GM12878 (cell line): Measurements from ENCODE around the gene NRN1L. TPM values are rescaled to one million over a fixed set of nuclear protein-coding genes. Genes with fewer than 3 reads are reported as not detected.

Source experiments
- BRCA1 ChIP-seq: IDR thresholded peaks from 2 replicates; pipeline ENCODE4 v1.6.1; 2011; ENCODE audit warnings: low read depth, low read length, improper control_type of control experiment
- E4F1 ChIP-seq: fragments of 450-650 bp; IDR thresholded peaks from 2 replicates; pipeline ENCODE4 v1.6.1; 2018; ENCODE audit warnings: borderline replicate concordance, mild to moderate bottlenecking; ENCODE audit not compliant: partially characterized antibody
- EGR1 ChIP-seq, 2 experiments: IDR thresholded peaks; 1 replicate in 1 of 2; 2 replicates in 1 of 2; pipeline ENCODE4 v1.6.1; 2011 to 2012; ENCODE audit warnings: low read depth in 2 of 2, low read length in 2 of 2, borderline replicate concordance in 1 of 2, mild to moderate bottlenecking in 1 of 2, moderate library complexity in 1 of 2
- EZH2 ChIP-seq: IDR thresholded peaks from 2 replicates; pipeline ENCODE4 v1.6.1; 2012; ENCODE audit warnings: low read depth, mild to moderate bottlenecking, control low read depth, inconsistent platforms, low read length, borderline replicate concordance; ENCODE audit not compliant: control insufficient read depth
- FOXK2 ChIP-seq: fragments of 450-650 bp; IDR thresholded peaks from 2 replicates; pipeline ENCODE4 v1.6.1; 2017; ENCODE audit warnings: mild to moderate bottlenecking, moderate library complexity
- HSF1 ChIP-seq: fragments of 150-350 bp; IDR thresholded peaks from 2 replicates; pipeline ENCODE4 v1.6.1; 2014; ENCODE audit warnings: mild to moderate bottlenecking, low read depth, low read length
- LARP7 ChIP-seq: fragments of 450-650 bp; IDR thresholded peaks from 2 replicates; pipeline ENCODE4 v1.6.1; 2017; ENCODE audit warnings: mild to moderate bottlenecking
- NFIC ChIP-seq: IDR thresholded peaks from 2 replicates; pipeline ENCODE4 v1.6.1; 2012; ENCODE audit warnings: low read depth, mild to moderate bottlenecking, inconsistent platforms, low read length, moderate library complexity
- NFYB ChIP-seq: IDR thresholded peaks from 2 replicates; pipeline ENCODE4 v1.6.1; 2011; ENCODE audit warnings: low read depth, mild to moderate bottlenecking, low read length, improper control_type of control experiment, moderate library complexity; ENCODE audit not compliant: insufficient read depth
- RUNX3 ChIP-seq: IDR thresholded peaks from 2 replicates; pipeline ENCODE4 v1.6.1; 2012; ENCODE audit warnings: low read length, inconsistent platforms
- SRF ChIP-seq, 2 experiments: IDR thresholded peaks; 2 replicates each; pipeline ENCODE4 v1.6.1; 2011; ENCODE audit warnings: low read depth in 2 of 2, low read length in 2 of 2, mild to moderate bottlenecking in 1 of 2, moderate library complexity in 1 of 2
- TARDBP ChIP-seq: IDR thresholded peaks from 2 replicates; pipeline ENCODE4 v1.6.1; 2016; ENCODE audit warnings: borderline replicate concordance
- YBX1 ChIP-seq: fragments of 450-650 bp; IDR thresholded peaks from 2 replicates; pipeline ENCODE4 v1.6.1; 2016; ENCODE audit warnings: antibody characterized with exemption
- ZNF274 ChIP-seq: IDR thresholded peaks from one replicate; pipeline ENCODE4 v1.8.0; 2011; ENCODE audit not compliant: insufficient read length, insufficient read depth
- ZNF384 ChIP-seq: IDR thresholded peaks from 2 replicates; pipeline ENCODE4 v1.6.1; 2012; ENCODE audit warnings: low read depth, mild to moderate bottlenecking, low read length, improper control_type of control experiment, borderline replicate concordance
- polyA plus RNA-seq, 11 experiments: library from polyadenylated mRNA; depleted of rRNA in 4 of 11; unstranded in 6 of 11; stranded (reverse) in 5 of 11; fragments of >200 nt; fragmentation: Nextera tagmentation in 4 of 11; fragmentation: Illumina TruSeq in 1 of 11; extraction: Ambion mirVana in 4 of 11; extraction: Trizol in 1 of 11; gene quantifications; 1 replicate in 1 of 11; 2 replicates in 10 of 11; pipeline versions ENCODE4 v1.2.1 to v1.2.3, GENCODE V29; 2011 to 2016; ENCODE audit warnings: inconsistent platforms in 2 of 11, missing spikeins in 2 of 11, low read depth in 1 of 11
- total RNA-seq, 4 experiments: library from RNA; depleted of rRNA in 3 of 4; stranded (reverse); fragments of >200 nt in 3 of 4; fragmentation: Illumina TruSeq in 1 of 4; extraction: Trizol in 1 of 4; gene quantifications; 2 replicates each; pipeline versions ENCODE4 v1.2.1 to v1.2.3, GENCODE V29; 2013 to 2021
- TF ChIP-seq, protein P1 (sequence below): fragments of 450-650 bp; formaldehyde crosslinking; IDR thresholded peaks from 2 replicates; pipeline ENCODE4 v1.5.0; 2022; ENCODE audit warnings: mild to moderate bottlenecking, missing genetic modification characterization
- TF ChIP-seq, protein P2 (sequence below): fragments of 450-650 bp; IDR thresholded peaks from 2 replicates; pipeline ENCODE4 v1.6.1; 2017; ENCODE audit warnings: mild to moderate bottlenecking, moderate library complexity

NRN1L gene
- total and polyA plus RNA-seq, 10 of the 15 experiments (the other 5 are each of a cell fraction or from before 2014, with no cell fraction given), result 0.11 to 0.99 (median 0.28) TPM; not detected in 3

DNA sequence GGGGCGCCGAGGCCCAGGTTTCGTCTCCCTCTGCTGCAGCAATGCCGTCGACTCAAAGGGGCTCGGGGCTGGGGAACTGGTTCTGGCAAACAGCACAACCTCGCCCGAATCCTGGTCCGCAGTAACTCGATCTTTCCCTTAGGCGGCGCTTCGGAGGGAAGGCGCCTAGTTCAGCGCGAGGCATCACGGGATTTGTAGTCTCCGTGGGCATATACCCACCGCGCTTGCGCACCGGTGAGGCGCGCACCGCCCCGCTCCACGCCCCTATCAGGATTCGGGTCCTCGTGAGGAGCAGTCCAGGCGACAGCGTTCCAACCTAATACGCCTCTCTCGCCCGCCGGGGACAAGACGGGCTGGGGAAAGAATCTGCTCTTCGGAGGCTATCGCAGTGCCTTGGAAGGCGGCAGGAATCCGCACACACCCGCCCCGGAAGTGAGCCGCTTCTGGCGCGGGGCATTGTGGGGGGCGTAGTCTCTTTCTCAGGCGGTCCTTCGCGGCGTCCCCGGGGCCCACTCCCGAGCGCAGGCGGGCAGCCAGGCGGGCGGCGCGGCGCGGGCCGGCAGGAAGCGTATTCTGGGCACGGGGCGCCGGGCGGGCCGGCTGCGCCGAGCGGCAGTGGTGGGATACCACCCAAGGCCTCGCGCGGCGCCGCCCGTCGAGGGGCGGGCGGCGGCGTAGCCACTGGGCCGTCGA is 42.7 kb upstream of the NRN1L start, which contains the start of gene THAP11 (continued):
- TF ChIP-seq TARDBP (0 out of 2 replicates have a peak, but pooled peaks have one; percentile 35), RUNX3 (no peak), BRCA1 (no peak), LARP7 (peak; percentile 85), FOXK2 (no peak), YBX1 (no peak), E4F1 (peak; percentile 36), ZNF384 (no peak), EZH2 (no peak), NFYB (no peak), SRF (IDR thresholded peaks at IDR 0.05; ENCODE audit: low read depth in 2 of 2, low read length in 2 of 2) (0 out of 4 replicates have a peak, but pooled peaks of 1 of the 2 experiments have one; percentile 8), ZNF274 (no peak), NFIC (no peak), HSF1 (no peak), EGR1 (IDR thresholded peaks at IDR 0.05; ENCODE audit: borderline replicate concordance in 1 of 2, low read depth in 2 of 2, low read length in 2 of 2) (no peak)
- TF ChIP-seq, protein P1, sequence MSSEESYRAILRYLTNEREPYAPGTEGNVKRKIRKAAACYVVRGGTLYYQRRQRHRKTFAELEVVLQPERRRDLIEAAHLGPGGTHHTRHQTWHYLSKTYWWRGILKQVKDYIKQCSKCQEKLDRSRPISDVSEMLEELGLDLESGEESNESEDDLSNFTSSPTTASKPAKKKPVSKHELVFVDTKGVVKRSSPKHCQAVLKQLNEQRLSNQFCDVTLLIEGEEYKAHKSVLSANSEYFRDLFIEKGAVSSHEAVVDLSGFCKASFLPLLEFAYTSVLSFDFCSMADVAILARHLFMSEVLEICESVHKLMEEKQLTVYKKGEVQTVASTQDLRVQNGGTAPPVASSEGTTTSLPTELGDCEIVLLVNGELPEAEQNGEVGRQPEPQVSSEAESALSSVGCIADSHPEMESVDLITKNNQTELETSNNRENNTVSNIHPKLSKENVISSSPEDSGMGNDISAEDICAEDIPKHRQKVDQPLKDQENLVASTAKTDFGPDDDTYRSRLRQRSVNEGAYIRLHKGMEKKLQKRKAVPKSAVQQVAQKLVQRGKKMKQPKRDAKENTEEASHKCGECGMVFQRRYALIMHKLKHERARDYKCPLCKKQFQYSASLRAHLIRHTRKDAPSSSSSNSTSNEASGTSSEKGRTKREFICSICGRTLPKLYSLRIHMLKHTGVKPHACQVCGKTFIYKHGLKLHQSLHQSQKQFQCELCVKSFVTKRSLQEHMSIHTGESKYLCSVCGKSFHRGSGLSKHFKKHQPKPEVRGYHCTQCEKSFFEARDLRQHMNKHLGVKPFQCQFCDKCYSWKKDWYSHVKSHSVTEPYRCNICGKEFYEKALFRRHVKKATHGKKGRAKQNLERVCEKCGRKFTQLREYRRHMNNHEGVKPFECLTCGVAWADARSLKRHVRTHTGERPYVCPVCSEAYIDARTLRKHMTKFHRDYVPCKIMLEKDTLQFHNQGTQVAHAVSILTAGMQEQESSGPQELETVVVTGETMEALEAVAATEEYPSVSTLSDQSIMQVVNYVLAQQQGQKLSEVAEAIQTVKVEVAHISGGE (CRISPR knock-in tag), result no peak
- TF ChIP-seq, protein P2, sequence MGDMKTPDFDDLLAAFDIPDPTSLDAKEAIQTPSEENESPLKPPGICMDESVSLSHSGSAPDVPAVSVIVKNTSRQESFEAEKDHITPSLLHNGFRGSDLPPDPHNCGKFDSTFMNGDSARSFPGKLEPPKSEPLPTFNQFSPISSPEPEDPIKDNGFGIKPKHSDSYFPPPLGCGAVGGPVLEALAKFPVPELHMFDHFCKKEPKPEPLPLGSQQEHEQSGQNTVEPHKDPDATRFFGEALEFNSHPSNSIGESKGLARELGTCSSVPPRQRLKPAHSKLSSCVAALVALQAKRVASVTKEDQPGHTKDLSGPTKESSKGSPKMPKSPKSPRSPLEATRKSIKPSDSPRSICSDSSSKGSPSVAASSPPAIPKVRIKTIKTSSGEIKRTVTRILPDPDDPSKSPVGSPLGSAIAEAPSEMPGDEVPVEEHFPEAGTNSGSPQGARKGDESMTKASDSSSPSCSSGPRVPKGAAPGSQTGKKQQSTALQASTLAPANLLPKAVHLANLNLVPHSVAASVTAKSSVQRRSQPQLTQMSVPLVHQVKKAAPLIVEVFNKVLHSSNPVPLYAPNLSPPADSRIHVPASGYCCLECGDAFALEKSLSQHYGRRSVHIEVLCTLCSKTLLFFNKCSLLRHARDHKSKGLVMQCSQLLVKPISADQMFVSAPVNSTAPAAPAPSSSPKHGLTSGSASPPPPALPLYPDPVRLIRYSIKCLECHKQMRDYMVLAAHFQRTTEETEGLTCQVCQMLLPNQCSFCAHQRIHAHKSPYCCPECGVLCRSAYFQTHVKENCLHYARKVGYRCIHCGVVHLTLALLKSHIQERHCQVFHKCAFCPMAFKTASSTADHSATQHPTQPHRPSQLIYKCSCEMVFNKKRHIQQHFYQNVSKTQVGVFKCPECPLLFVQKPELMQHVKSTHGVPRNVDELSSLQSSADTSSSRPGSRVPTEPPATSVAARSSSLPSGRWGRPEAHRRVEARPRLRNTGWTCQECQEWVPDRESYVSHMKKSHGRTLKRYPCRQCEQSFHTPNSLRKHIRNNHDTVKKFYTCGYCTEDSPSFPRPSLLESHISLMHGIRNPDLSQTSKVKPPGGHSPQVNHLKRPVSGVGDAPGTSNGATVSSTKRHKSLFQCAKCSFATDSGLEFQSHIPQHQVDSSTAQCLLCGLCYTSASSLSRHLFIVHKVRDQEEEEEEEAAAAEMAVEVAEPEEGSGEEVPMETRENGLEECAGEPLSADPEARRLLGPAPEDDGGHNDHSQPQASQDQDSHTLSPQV, result peak; percentile 70; the same call in 1 of the 2 replicates
